GM11168 (cell line): Measurements from ENCODE around the gene SLC2A14.
"Not testable (repeated sequence)": the region's sequence is repeated elsewhere in the genome, so short reads cannot be mapped to it uniquely, and the experiment has no call there.

ENCODE experiments used
- in situ Hi-C: fragments of 300-500 bp; cut with MboI; formaldehyde crosslinking; loops from one replicate; pipeline ENCODE4 v1.12.0; 2022; ENCODE audit warnings: low sequenced_read_pairs; ENCODE audit not compliant: unreplicated experiment

SLC2A14 gene

GRCh38 chr12:7835766-7836165 is 36.9 kb downstream of the SLC2A14 start:
- in situ Hi-C loops = no loop called here

GRCh38 chr12:7835116-7835515 is 37.6 kb downstream of the SLC2A14 start:
- in situ Hi-C loops = no loop called here

DNA sequence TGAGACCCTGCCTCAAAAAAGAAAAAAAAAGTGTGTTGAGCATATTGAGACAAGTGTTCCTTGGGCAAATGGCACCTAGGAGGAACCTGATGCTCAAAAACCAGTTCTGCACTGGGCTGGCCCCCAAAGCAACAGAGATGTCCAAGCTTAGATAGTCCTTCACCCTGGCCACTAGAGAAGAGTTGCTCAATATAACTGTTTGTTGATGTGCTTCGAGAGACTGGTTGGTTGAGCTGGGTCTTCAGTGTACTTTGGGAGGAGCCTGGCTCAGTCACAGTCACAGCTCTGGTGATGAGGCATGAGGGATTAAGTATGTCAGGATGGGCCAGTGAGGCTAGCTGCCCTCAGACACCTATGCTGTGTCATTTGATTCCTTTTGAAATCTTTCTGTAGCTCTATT is 38.0 kb downstream of the SLC2A14 start:
- in situ Hi-C loops = no loop called here

GRCh38 chr12:7833831-7834230 is 38.9 kb downstream of the SLC2A14 start:
- in situ Hi-C loops = no loop called here

DNA sequence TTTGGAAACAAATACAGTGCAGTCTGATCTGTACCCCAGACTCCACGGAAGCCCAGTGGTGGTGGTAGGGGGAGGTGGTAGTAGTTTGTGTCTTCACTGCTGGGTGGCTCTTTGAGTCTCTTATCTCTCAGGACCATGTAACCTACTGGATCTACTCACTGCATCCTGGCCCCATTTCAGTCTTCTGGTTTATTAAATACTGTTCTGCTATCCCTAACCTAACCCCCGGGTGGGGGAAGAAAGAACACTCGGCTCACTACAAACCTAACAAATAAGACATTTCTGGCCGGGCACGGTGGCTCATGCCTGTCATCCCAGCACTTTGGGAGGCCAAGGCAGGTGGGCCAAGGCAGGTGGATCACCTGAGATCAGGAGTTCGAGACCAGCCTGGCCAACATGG is 39.5 kb downstream of the SLC2A14 start:
- in situ Hi-C loops = not testable (repeated sequence)

- in situ Hi-C loops = no loop called here
Measured at GRCh38 chr12:7832059-7832696, 40.5 kb downstream of the SLC2A14 start.

- in situ Hi-C loops = not testable (repeated sequence)
Measured at GRCh38 chr12:7829737-7830136, 43.0 kb downstream of the SLC2A14 start.

GRCh38 chr12:7825754-7826153 is 47.0 kb downstream of the SLC2A14 start:
- in situ Hi-C loops = not testable (repeated sequence)

- in situ Hi-C loops = no loop called here
Measured at GRCh38 chr12:7806863-7807487, 65.7 kb downstream of the SLC2A14 start.

DNA sequence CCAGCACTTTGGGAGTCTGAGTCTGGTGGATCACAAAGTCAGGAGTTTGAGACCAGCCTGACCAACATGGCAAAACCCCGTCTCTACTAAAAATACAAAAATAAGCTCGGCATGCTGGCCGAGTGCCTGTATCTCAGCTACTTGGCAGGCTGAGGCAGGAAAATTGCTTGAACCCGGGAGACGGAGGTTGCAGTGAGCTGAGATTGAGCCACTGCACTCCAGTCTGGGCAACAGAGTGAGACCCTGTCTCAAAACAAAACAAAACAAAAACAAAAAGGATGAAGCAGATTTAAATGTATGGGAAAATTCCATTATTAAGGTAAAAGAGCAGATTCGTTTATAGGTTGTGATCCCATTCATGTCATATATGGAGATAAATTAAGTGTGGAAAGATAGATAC is 66.4 kb downstream of the SLC2A14 start:
- in situ Hi-C loops = not testable (repeated sequence)

DNA sequence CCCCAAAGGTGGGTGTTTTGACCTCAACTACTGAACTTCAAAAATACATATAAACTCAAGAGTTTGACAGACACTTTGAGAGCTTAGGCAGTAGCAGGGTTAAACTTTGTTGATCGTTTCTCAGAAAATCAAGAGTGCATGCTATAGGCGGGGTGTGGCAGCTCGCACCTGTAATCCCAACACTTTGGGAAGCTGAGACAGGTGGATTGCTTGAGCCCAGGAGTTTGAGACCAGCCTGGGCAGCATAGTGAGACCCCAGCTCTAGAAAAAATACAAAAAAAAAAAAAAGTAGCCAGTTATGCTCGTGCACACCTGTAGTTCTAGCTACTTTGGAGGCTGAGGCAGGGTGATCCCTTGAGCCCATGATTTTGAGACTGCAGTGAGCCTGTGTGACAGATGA is 71.3 kb downstream of the SLC2A14 start:
- in situ Hi-C loops = loop anchor here (5.0 kb wide), 1 partner anchor 84 kb away; no protein-coding TSS in a partner anchor

DNA sequence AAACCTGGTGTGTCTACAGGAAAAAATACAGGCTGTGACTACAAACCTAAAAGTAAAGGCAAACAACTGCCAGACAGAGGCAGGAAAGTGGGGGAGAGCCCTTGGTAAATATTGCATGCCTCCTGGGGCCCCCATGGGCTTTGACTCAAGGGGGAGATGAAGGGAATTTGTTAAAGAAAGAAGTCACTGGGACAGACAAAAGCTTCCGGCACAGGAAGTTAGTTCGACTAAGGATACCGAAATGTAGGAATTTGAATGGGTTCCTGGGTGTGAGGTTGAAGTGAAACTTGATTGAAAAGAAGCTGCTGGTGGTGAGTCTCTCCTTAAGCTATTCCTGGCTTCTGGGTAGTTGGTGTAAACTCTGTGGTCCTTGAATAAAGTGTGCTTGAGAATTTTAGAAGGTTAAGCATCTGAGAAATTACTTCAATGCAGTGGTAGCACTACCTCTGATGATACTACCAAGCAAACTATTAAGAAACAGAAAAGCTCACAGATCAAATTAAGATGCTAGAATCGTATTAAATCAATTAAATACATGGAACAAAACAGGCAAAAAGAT is 73.9 kb downstream of the SLC2A14 start:
- in situ Hi-C loops = not testable (repeated sequence)

DNA sequence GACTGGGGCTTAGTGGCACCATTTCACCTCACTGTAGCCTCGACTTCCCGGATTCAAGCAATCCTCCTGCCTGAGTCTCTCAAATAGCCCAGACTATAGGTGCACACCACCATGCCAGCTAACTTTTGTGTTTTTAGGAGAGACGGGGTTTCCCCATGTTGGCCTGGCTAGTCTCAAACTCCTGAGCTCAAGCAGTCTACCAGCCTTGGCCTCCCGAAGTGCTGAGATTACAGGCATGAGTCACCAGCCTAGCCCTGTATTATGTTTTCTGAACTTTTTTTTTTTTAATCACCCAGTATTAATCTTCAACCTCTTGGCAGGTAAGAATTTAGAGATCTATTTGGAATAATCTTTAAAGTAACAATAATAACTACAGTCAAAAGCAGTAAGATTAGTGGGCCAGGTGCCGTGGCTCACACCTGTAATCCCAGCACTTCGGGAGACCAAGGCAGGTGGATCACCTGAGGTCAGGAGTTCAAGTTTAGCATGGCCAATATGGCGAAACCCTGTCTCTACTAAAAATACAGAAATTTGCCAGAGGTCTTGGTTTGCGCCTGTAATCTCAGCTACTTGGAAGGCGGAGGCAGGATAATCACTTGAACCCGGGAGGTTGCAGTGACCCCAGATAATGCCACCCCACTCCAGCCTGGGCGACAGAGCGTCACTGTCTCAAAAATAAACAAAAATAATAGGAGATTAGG is 74.9 kb downstream of the SLC2A14 start:
- in situ Hi-C loops = no loop called here

DNA sequence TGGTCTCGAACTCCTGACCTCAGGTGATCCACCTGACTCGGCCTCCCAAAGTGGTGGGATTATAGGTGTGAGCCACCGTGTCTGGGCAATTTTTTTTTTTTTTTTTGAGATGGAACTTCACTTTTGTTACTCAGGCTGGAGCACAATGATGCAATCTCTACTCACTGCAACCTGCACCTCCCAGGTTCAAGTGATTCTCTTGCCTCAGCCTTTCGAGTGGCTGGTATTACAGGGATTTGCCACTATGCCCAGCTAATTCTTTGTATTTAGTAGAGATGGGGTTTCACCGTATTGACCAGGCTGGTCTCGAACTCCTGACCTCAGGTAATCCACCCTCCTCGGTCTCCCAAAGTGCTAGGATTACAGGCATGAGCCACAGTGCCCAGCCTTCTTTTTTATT is 75.4 kb downstream of the SLC2A14 start:
- in situ Hi-C loops = not testable (repeated sequence)

DNA sequence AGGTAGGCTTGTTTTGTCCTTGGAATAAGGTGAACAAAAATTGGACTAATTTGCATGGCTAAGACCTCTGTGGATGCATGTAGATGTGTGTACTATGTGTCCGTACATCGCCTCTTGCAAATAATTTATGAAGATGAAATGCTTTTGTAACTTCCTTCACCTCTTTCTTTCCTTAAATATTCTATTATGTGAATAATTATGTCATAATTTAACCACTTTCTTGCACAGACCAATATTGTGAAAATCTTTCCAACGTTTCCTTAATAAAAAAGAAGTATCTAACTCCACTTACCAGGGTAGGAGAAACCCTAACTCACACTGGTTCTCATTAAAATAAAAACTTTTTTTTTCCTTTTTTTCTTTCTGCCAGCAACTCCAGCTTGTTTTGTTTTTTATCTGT is 79.5 kb downstream of the SLC2A14 start:
- in situ Hi-C loops = no loop called here

- in situ Hi-C loops = not testable (repeated sequence)
Measured at GRCh38 chr12:7788884-7789528, 83.7 kb downstream of the SLC2A14 start, which contains the start of gene NANOG. Gene NANOG (plus strand): TSS chr12:7789402. CDS start chr12:7789615, 213 bp downstream.

GRCh38 chr12:7788294-7788660 is 84.4 kb downstream of the SLC2A14 start:
- in situ Hi-C loops = no loop called here

- in situ Hi-C loops = no loop called here
Measured at GRCh38 chr12:7787574-7788293, 85.0 kb downstream of the SLC2A14 start.

GRCh38 chr12:7784701-7785100 is 88.0 kb downstream of the SLC2A14 start:
- in situ Hi-C loops = no loop called here

GRCh38 chr12:7783433-7783832 is 89.3 kb downstream of the SLC2A14 start:
- in situ Hi-C loops = not testable (repeated sequence)
